ENCODE data around the gene HLA-DMB.
"Not testable (repeated sequence)": the region's sequence is repeated elsewhere in the genome, so short reads cannot be mapped to it uniquely, and the experiment has no call there.

The HLA-DMB gene

GRCh38 chr6:32950449-32950848 lies 9.6 kb upstream of the HLA-DMB start:
- H3K4me3 ChIP-seq (ENCODE audit: low read depth, low read length): no peak overlapping the region

GRCh38 chr6:32950010-32950409 lies 9.2 kb upstream of the HLA-DMB start:
- no peak overlapping the region for H3K4me3 ChIP-seq (ENCODE audit: low read depth, low read length)

GRCh38 chr6:32949113-32949512 lies 8.3 kb upstream of the HLA-DMB start:
- H3K4me3 ChIP-seq (ENCODE audit: low read depth, low read length): no peak overlapping the region

- no peak overlapping the region for H3K4me3 ChIP-seq (ENCODE audit: low read depth, low read length)
These were observed 7.0 kb upstream of the HLA-DMB start for GRCh38 chr6:32947552-32948465.

GRCh38 chr6:32946893-32947292 lies 6.1 kb upstream of the HLA-DMB start:
- H3K4me3 ChIP-seq (ENCODE audit: low read depth, low read length): no peak overlapping the region

GRCh38 chr6:32945953-32946352 lies 5.1 kb upstream of the HLA-DMB start:
- no peak overlapping the region for H3K4me3 ChIP-seq (ENCODE audit: low read depth, low read length)

- H3K4me3 ChIP-seq (ENCODE audit: low read depth, low read length): no peak overlapping the region
These were observed 4.4 kb upstream of the HLA-DMB start for GRCh38 chr6:32945108-32945760.

GRCh38 chr6:32943864-32944649 lies 3.2 kb upstream of the HLA-DMB start:
- no peak overlapping the region for H3K4me3 ChIP-seq (ENCODE audit: low read depth, low read length)

GRCh38 chr6:32942555-32943123 lies 1.8 kb upstream of the HLA-DMB start:
- not testable (repeated sequence) for H3K4me3 ChIP-seq (ENCODE audit: low read depth, low read length)

- H3K4me3 ChIP-seq (ENCODE audit: low read depth, low read length): no peak overlapping the region
These were observed 463 bp upstream of the HLA-DMB start for GRCh38 chr6:32941214-32941768.

- H3K4me3 ChIP-seq (ENCODE audit: low read depth, low read length): no peak overlapping the region
These were observed 2.3 kb downstream of the HLA-DMB start for GRCh38 chr6:32938494-32938893.

- no peak overlapping the region for H3K4me3 ChIP-seq (ENCODE audit: low read depth, low read length)
These were observed 3.6 kb downstream of the HLA-DMB start for GRCh38 chr6:32937230-32937633.

- H3K4me3 ChIP-seq (ENCODE audit: low read depth, low read length): no peak overlapping the region
These were observed 4.3 kb downstream of the HLA-DMB start for GRCh38 chr6:32936239-32937152.

- H3K4me3 ChIP-seq (ENCODE audit: low read depth, low read length): no peak overlapping the region
These were observed 5.1 kb downstream of the HLA-DMB start for GRCh38 chr6:32935551-32936238.

- H3K4me3 ChIP-seq (ENCODE audit: low read depth, low read length): no peak overlapping the region
These were observed 7.2 kb downstream of the HLA-DMB start for GRCh38 chr6:32933661-32934085.

- H3K4me3 ChIP-seq (ENCODE audit: low read depth, low read length): no peak overlapping the region
These were observed 8.5 kb downstream of the HLA-DMB start for GRCh38 chr6:32932132-32932868.

GRCh38 chr6:32931211-32931610 lies 9.6 kb downstream of the HLA-DMB start:
- H3K4me3 ChIP-seq (ENCODE audit: low read depth, low read length): no peak overlapping the region

GRCh38 chr6:32922083-32922482 lies 18.7 kb downstream of the HLA-DMB start:
- H3K4me3 ChIP-seq (ENCODE audit: low read depth, low read length): no peak overlapping the region

Data from iPS-11a (cell line).